ENCODE measurements around the gene SPNS2. TPM values are rescaled to one million over a fixed set of nuclear protein-coding genes. Genes with fewer than 3 reads are reported as not detected.

The SPNS2 gene
- total RNA-seq, 1 donor from 2014 or later = 79.3 TPM

- Histone ChIP-seq H3K4me3 (no peak overlapping the region), H3K4me1 (no peaks in the 10 kb centered on the region), H3K9me3 (no peaks in the 10 kb centered on the region), H3K36me3 (peaks cover 0 to 77% of the 10 kb centered on the region in 2 donors), H3K27ac (no peak overlapping the region), H3K27me3 (no peaks in the 10 kb centered on the region)
- TF ChIP-seq POLR2AphosphoS5 (IDR thresholded peaks at IDR 0.05; ENCODE audit: insufficient read depth in 1 of 2, low read depth in 1 of 2) = no peak
- no peak for TF ChIP-seq POLR2A (IDR thresholded peaks at IDR 0.05)
- TF ChIP-seq CTCF (IDR thresholded peaks at IDR 0.05) = no peak
- intact Hi-C loops (cut with DNase I) = no loop called here
- no peak for DNase-seq (ENCODE audit: extremely low spot score in 2 of 2)
These were observed 45.7 kb downstream of the SPNS2 start for GRCh38 chr17:4544135-4544950.

- Histone ChIP-seq H3K27ac (no peak overlapping the region), H3K9me3 (no peaks in the 10 kb centered on the region), H3K27me3 (no peaks in the 10 kb centered on the region), H3K4me3 (no peak overlapping the region), H3K4me1 (no peaks in the 10 kb centered on the region), H3K36me3 (peaks cover 0 to 77% of the 10 kb centered on the region in 2 donors)
- no peak for DNase-seq (ENCODE audit: extremely low spot score in 2 of 2)
- intact Hi-C loops (cut with DNase I) = no loop called here
- TF ChIP-seq POLR2A (IDR thresholded peaks at IDR 0.05) (no peak), POLR2AphosphoS5 (IDR thresholded peaks at IDR 0.05; ENCODE audit: insufficient read depth in 1 of 2, low read depth in 1 of 2) (no peak), CTCF (IDR thresholded peaks at IDR 0.05) (no peak)
These were observed 46.2 kb downstream of the SPNS2 start for GRCh38 chr17:4544951-4545216.

GRCh38 chr17:4545217-4545951 is 46.7 kb downstream of the SPNS2 start:
- H3K9me3 ChIP-seq = no peaks in the 10 kb centered on the region
- no peaks in the 10 kb centered on the region for H3K4me1 ChIP-seq
- H3K4me3 ChIP-seq = no peak overlapping the region
- no peaks in the 10 kb centered on the region for H3K27me3 ChIP-seq
- H3K36me3 ChIP-seq = peaks cover 0 to 77% of the 10 kb centered on the region in 2 donors
- TF ChIP-seq POLR2AphosphoS5 (IDR thresholded peaks at IDR 0.05; ENCODE audit: insufficient read depth in 1 of 2, low read depth in 1 of 2) (no peak), CTCF (IDR thresholded peaks at IDR 0.05) (no peak), POLR2A (IDR thresholded peaks at IDR 0.05) (no peak)
- intact Hi-C loops (cut with DNase I) = no loop called here
- no peak for DNase-seq (ENCODE audit: extremely low spot score in 2 of 2)
- H3K27ac ChIP-seq = no peak overlapping the region

- H3K36me3 ChIP-seq = peaks cover 0 to 79% of the 10 kb centered on the region in 2 donors
- no peaks in the 10 kb centered on the region for H3K27me3 ChIP-seq
- intact Hi-C loops (cut with DNase I) = no loop called here
- no peak for TF ChIP-seq POLR2AphosphoS5 (IDR thresholded peaks at IDR 0.05; ENCODE audit: insufficient read depth in 1 of 2, low read depth in 1 of 2)
- TF ChIP-seq POLR2A (IDR thresholded peaks at IDR 0.05) = no peak
- TF ChIP-seq CTCF (IDR thresholded peaks at IDR 0.05) = no peak
- H3K4me3 ChIP-seq = no peak overlapping the region
- no peaks in the 10 kb centered on the region for H3K9me3 ChIP-seq
- H3K4me1 ChIP-seq = no peaks in the 10 kb centered on the region
- H3K27ac ChIP-seq = no peak overlapping the region
- no peak for DNase-seq (ENCODE audit: extremely low spot score in 2 of 2)
These were observed 48.6 kb downstream of the SPNS2 start for GRCh38 chr17:4547118-4547906.

All from vagina (tissue), 2 donors.